NCI-H774 (cell line): ENCODE data around the gene SLA2.
"Not testable (repeated sequence)": the region's sequence is repeated elsewhere in the genome, so short reads cannot be mapped to it uniquely, and the experiment has no call there.

Experiments
- DNase-seq: peaks from one replicate; lab custom pipeline; 2025; lab: John Stamatoyannopoulos, UW

Gene SLA2, protein sequence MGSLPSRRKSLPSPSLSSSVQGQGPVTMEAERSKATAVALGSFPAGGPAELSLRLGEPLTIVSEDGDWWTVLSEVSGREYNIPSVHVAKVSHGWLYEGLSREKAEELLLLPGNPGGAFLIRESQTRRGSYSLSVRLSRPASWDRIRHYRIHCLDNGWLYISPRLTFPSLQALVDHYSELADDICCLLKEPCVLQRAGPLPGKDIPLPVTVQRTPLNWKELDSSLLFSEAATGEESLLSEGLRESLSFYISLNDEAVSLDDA

GRCh38 chr20:36645998-36646397, at the start of gene SLA2:
SLA2 (minus strand) TSS chr20:36646196; CDS start chr20:36641335, 4,861 bp downstream.
- DNase-seq = no peak

DNA sequence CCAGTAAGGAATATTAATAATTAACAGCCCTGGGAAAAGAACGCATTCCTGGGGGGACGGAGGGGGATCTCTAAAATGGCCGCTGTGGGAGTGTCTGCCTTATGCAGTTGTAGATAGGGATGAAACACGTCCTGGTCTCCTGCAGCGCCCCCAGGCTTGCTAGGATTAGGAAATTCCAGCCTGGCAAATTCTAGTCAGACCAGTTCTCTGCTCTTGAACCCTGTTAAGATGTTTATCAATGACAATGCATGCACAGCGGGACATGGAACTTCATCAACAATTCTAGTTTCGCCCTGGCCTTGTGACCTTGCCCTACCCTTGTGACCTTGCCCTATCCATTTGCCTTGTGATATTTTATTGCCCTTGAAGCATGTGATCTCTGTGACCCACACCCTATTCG, 49.5 kb upstream of the SLA2 start:
- DNase-seq = not testable (repeated sequence)

- DNase-seq = no peak
Observed at GRCh38 chr20:36688630-36689029, 42.6 kb upstream of the SLA2 start.

- no peak for DNase-seq
Observed at GRCh38 chr20:36687850-36688249, 41.9 kb upstream of the SLA2 start.

- DNase-seq = no peak
Observed at GRCh38 chr20:36686944-36687343, 40.9 kb upstream of the SLA2 start.

GRCh38 chr20:36686504-36686903, 40.5 kb upstream of the SLA2 start:
- no peak for DNase-seq

GRCh38 chr20:36684747-36685146, 38.8 kb upstream of the SLA2 start:
- DNase-seq = no peak

DNA sequence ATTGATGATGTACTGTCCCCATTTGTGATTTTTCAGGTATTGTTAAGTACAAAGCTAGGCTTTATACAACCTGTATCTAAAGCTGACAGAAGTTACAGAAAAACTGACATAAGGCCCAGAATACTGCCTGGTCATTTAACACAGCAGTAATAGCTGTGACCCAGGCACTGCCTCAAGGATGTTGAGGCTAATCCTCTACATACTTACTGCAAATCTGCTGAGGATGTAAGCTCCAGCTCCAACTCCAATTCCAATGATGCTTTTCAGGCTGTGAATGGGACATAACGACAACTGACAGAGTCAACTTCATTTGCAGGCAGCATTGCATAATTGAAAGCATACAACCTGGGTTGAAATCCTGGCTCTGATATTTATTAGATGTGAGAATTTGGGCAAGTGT, 36.3 kb upstream of the SLA2 start:
- DNase-seq = no peak

- no peak for DNase-seq
Observed at GRCh38 chr20:36677422-36677771, 31.4 kb upstream of the SLA2 start.

GRCh38 chr20:36676701-36677421, 30.9 kb upstream of the SLA2 start:
- no peak for DNase-seq

DNA sequence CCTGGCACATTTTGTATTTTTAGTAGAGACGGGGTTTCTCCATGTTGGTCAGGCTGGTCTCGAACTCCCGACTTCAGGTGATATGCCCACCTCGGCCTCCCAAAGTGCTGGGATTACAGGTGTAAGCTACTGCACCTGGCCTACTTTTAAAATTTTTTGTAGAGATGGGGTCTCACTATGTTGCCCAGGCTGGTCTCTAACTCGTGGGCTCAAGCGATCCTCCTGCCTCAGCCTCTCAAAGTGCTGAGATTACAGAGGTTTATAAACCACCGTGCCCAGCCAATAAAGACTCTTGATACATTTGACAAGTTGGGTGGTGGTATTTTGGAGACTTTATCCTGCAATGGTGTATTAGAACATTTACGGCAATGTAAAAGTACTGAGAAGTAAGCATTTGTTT, 29.5 kb upstream of the SLA2 start:
- DNase-seq = not testable (repeated sequence)

DNA sequence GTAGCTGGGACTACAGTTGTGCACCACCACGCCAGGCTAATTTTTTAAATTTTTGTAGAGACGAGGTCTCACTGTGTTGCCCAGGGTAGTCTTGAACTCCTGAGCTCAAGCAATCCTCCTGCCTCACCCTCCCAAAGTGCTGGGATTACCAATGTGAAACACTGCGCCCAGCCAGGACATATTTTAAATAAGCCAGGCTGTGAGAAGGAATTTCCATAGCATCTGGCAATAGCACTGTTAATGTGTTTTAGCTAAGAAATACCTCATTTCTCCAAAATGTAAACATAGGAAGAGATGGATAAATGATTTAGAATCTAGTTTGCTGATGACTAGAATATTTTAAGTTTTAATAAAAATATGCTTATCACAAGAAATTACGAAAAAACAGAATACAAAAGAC, 27.0 kb upstream of the SLA2 start:
- no peak for DNase-seq

DNA sequence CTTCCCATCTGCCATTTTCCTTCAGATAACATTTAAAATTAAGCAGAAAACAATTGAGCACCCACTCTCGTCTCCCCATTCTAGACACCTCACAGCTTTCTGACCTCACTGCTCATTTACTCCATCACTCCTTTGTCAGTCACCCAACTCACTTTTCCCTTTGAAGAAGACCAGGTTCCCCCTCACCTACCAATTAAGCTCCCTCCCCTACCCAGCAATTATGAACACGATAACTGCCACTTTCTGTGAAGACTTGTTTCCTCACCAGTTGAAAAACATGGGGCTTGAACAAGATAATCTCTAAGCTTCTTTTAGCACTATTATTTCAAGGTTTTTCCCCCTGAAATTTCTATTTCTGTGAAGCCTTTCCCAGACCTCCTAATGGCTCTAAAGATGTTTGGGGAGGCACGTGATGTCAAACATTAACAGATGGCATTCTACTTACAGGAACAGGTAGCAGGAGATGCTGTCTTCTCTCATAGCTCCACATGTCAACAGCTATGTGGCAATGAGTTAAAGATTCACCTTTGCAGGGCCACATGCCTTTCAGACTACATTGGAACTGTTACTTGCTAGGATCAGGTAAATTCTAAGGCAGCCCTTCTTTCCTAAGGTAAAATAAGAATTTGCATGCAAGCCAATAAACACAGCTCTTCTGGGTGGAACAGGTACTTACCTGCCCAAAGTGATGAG, 24.8 kb upstream of the SLA2 start:
- DNase-seq = no peak

- DNase-seq = no peak
Observed at GRCh38 chr20:36666181-36666740, 20.3 kb upstream of the SLA2 start.

DNA sequence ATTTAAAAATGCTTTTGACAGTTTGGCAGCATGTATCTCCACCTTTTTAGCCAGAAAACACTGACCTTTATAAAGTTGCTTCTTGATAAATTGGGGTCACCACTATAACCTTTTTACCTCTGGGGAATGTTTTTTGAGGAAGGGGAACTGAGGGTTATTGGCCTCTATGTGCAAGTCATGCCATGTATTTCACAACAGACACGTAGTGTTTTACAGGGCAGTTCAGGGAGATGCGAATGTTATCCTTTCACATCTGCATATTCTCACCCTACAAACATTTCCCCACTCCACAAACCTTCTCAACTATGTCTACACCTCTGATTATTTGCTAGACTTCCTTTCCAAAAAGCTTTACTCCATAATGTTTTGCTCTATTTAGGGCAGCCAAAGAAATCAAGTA, 17.0 kb upstream of the SLA2 start:
- DNase-seq = no peak

DNA sequence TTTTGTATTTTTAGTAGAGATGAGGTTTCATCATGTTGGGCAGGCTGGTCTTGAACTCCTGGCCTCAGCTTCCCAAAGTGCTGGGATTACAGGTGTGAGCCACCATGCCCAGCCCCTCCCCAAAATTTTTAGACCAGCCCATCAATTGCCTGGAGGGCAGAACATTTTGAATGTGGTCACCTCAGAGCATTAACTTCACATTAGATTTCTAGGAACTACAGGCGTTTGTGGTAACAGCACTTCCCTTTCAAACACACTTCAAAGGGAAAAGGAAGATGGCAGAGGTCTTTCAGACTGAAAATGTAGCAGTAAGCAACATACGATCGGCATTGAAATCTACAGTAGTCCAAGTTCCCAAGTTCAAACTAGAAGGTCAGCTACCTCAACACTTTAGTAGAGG, 12.3 kb upstream of the SLA2 start:
- no peak for DNase-seq

GRCh38 chr20:36656733-36657132, 10.7 kb upstream of the SLA2 start:
- DNase-seq = no peak

GRCh38 chr20:36655004-36655403, 9.0 kb upstream of the SLA2 start:
- DNase-seq = no peak

DNA sequence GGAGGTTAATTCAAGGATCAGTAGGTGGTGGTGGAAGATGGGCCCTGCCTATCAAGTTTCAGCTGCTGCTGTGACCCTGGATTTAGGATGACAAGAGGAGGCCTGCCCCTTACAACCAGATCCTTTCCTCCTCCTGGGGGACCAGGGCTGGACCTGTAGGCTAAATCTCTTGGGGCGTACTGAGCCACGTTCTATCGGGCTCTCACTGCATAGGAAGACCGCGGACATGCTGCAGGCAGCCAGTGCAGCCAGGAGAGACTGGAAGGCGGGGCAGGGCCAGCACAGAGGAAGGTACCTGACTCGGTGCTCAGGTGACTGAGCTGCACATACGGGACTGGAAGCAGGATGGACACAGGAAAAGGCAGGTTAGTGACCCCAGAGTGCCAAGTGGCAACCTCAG, 8.5 kb upstream of the SLA2 start:
- DNase-seq = no peak

GRCh38 chr20:36653456-36653855, 7.5 kb upstream of the SLA2 start:
- DNase-seq = no peak

DNA sequence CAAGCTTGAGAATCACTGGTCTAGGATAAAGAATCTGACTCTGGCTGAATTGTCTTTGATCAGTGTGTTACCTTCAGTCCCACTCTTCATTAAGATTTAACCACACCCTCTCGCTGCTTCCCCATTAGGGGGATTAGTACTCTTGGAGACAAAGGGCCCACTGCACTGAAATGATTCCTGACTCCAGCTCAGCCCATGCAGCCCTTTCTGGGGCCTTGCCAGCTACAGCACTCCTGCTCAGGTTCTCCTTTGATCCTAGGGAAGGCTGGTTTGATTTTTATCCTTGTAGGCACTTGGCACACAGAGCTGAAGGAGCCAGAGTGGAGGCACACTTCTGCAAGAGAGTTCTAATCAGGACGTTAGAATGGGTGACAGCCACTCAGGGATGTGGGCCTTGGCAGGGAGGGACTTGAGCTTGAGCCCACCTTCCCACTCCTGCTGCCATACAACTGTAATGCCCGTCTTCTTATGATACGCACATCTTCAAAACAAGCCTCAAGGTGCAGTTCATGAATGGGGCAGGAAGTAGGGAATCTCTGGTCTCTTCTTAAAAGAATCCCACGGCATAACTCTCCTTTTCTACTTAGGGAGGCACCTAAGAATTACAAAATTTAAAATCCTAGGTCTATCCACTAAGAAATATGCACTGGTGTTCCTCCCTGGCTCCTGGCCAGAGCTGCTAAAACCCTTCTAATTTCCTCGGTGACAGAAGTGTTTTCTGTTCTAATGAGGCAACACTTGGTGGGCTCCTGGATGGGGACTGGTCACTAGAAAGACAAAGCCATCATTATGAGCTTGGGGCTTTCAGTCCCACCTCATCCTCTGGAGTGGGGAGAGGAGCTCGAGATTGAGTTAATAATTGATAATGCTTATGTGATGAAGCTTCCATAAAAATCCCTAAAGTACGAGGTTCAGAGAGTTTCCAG, 1.5 kb upstream of the SLA2 start:
- no peak for DNase-seq

GRCh38 chr20:36646678-36647077, 682 bp upstream of the SLA2 start:
- DNase-seq = no peak
